ENCODE results near the gene CTSA.

CTSA gene

GRCh38 chr20:45938727-45939438 lies 47.7 kb downstream of the CTSA start:
- DNase-seq (ENCODE audit: low spot score): no peak

- DNase-seq (ENCODE audit: low spot score): no peak
Observed at GRCh38 chr20:45940053-45940452, 48.9 kb downstream of the CTSA start.

- DNase-seq (ENCODE audit: low spot score): no peak
Observed at GRCh38 chr20:45940469-45940868, 49.3 kb downstream of the CTSA start.

GRCh38 chr20:45943613-45944012 lies 52.5 kb downstream of the CTSA start:
- DNase-seq (ENCODE audit: low spot score): no peak

GRCh38 chr20:45944151-45944964 lies 53.2 kb downstream of the CTSA start:
- no peak for DNase-seq (ENCODE audit: low spot score)

- DNase-seq (ENCODE audit: low spot score): no peak
Observed at GRCh38 chr20:45944965-45945677, 54.0 kb downstream of the CTSA start.

- no peak for DNase-seq (ENCODE audit: low spot score)
Observed at GRCh38 chr20:45945678-45946148, 54.6 kb downstream of the CTSA start.

- no peak for DNase-seq (ENCODE audit: low spot score)
Observed at GRCh38 chr20:45946149-45946970, 55.2 kb downstream of the CTSA start.

- DNase-seq (ENCODE audit: low spot score): no peak
Observed at GRCh38 chr20:45947110-45947866, 56.2 kb downstream of the CTSA start.

GRCh38 chr20:45948261-45948733 lies 57.2 kb downstream of the CTSA start:
- no peak for DNase-seq (ENCODE audit: low spot score)

Measured in globus pallidus (tissue), 1 donor.